B cell (primary cell): ENCODE data around the gene MPZL1.
A peak's percentile ranks its signal among the peaks of the same experiment; 100 is the strongest.

Experiments used
- CTCF ChIP-seq: fragments of 200-600 bp; IDR thresholded peaks from one replicate; pipeline ENCODE4 v1.8.0; 2022; ENCODE audit warnings: antibody characterized with exemption, mild to moderate bottlenecking
- EZH2 ChIP-seq: IDR thresholded peaks from 2 replicates; pipeline ENCODE4 v1.6.1; 2012; ENCODE audit warnings: borderline replicate concordance, low read depth, mild to moderate bottlenecking, moderate library complexity, low read length; ENCODE audit not compliant: insufficient read depth, poor library complexity, severe bottlenecking

DNA sequence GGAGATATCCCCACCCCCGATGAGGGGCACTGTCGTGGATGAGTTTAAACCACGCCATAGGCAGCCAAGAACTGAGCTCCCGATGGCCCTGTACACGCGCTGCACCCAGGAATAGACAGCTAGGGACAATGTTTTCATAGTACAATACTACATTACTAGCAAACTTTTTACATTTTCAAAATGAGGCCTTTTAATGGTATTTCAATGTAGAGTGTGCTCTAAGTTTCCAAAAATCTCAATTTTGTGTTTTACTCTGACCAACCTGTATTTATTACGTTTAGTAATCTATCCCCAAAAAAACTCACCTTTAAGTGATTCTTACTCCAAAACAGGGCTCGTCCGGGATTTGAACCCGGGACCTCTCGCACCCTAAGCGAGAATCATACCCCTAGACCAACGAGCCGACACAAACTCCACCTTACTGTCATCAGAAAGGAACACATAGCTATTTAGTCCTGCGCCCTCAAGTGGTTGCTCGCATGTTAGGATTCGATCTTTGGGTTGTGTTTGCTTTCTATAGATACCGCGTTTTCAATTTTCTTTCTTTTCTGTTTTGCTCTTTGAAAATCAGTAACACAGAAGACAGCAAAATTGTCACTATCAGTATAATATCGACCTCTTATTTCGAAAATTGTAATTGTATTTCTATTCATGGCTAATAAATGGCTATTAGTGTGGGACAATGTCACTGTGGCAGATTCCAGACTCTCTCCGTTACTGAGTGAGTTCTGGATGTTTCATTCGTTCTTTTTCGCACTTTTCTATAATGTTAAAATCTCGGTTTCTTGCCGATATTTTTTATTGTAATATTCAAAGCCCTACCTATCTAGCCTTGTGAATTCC is 6.4 kb upstream of the MPZL1 start:
- TF ChIP-seq CTCF: peak; percentile 85
- TF ChIP-seq EZH2: no peak
